Dedifferentiated amniotic fluid mesenchymal stem cell (primary cell): ENCODE measurements around the gene RPS6KB2.
"Not testable (repeated sequence)": the region's sequence is repeated elsewhere in the genome, so short reads cannot be mapped to it uniquely, and the experiment has no call there.

Source experiments
- DNase-seq: peaks from one replicate; pipeline ENCODE4 v3.0.0-alpha.2; 2016; ENCODE audit errors: extremely low spot score

RPS6KB2 gene

GRCh38 chr11:67397986-67398660 is 30.2 kb upstream of the RPS6KB2 start:
- no peak for DNase-seq

- no peak for DNase-seq
These were observed 29.4 kb upstream of the RPS6KB2 start for GRCh38 chr11:67398661-67399563.

- no peak for DNase-seq
These were observed 27.9 kb upstream of the RPS6KB2 start for GRCh38 chr11:67400251-67400941.

- no peak for DNase-seq
These were observed 27.3 kb upstream of the RPS6KB2 start for GRCh38 chr11:67400942-67401494.

- peak; percentile 75 for DNase-seq
These were observed 26.7 kb upstream of the RPS6KB2 start, which contains the start of gene PPP1CA for GRCh38 chr11:67401495-67402191. Gene PPP1CA (minus strand): TSS chr11:67401858. CDS start chr11:67401782, 76 bp downstream.

- not testable (repeated sequence) for DNase-seq
These were observed 26.0 kb upstream of the RPS6KB2 start for GRCh38 chr11:67402192-67402839.

GRCh38 chr11:67403085-67403484 is 25.2 kb upstream of the RPS6KB2 start:
- not testable (repeated sequence) for DNase-seq

- no peak for DNase-seq
These were observed 23.6 kb upstream of the RPS6KB2 start for GRCh38 chr11:67404515-67405195.

- no peak for DNase-seq
These were observed 23.1 kb upstream of the RPS6KB2 start for GRCh38 chr11:67405196-67405567.

GRCh38 chr11:67405688-67406339 is 22.5 kb upstream of the RPS6KB2 start:
- DNase-seq, result no peak

- DNase-seq, result no peak
These were observed 21.8 kb upstream of the RPS6KB2 start for GRCh38 chr11:67406420-67406968.

- no peak for DNase-seq
These were observed 21.2 kb upstream of the RPS6KB2 start for GRCh38 chr11:67406969-67407687.

GRCh38 chr11:67407688-67408163 is 20.6 kb upstream of the RPS6KB2 start:
- DNase-seq, result no peak

- DNase-seq, result no peak
These were observed 19.7 kb upstream of the RPS6KB2 start for GRCh38 chr11:67408437-67409200.

- DNase-seq, result no peak
These were observed 19.0 kb upstream of the RPS6KB2 start for GRCh38 chr11:67409261-67409666.

- no peak for DNase-seq
These were observed 18.4 kb upstream of the RPS6KB2 start for GRCh38 chr11:67409781-67410368.

- no peak for DNase-seq
These were observed 17.9 kb upstream of the RPS6KB2 start for GRCh38 chr11:67410369-67410831.
